GM23338 (cell line): ENCODE data around the gene INPP4B. TPM values are rescaled to one million over a fixed set of nuclear protein-coding genes. Genes with fewer than 3 reads are reported as not detected.

ENCODE experiments used
- ATAC-seq: fragments of 200-7000 bp; cut with Tn5 transposase; 3 replicates; pipeline ENCODE4 v1.9.1; 2020
- DNase-seq: peaks from one replicate; pipeline ENCODE4 v3.0.0-alpha.2; 2015; ENCODE audit warnings: low spot score
- H2AFZ ChIP-seq: fragments of 200-600 bp; sonication (generic); 2 replicates; pipeline ENCODE4 v1.8.0; 2016; ENCODE audit warnings: antibody characterized with exemption, mild to moderate bottlenecking, moderate library complexity
- H3F3A ChIP-seq: fragments of 200-600 bp; sonication (generic); replicated peaks from 2 replicates; pipeline ENCODE4 v1.8.0; 2017; ENCODE audit warnings: antibody characterized with exemption, mixed run types, low read depth
- H3K27ac ChIP-seq: fragments of 200-600 bp; sonication (generic); 2 replicates; pipeline ENCODE4 v1.6.1; 2016; ENCODE audit warnings: low read depth
- H3K27me3 ChIP-seq: fragments of 200-600 bp; sonication (generic); 2 replicates; pipeline ENCODE4 v1.8.0; 2016; ENCODE audit warnings: mild to moderate bottlenecking, mixed run types, moderate library complexity; ENCODE audit not compliant: insufficient read depth
- H3K36me3 ChIP-seq: fragments of 200-600 bp; sonication (generic); 2 replicates; pipeline ENCODE4 v1.8.0; 2016; ENCODE audit warnings: mild to moderate bottlenecking; ENCODE audit not compliant: insufficient read depth
- H3K4me1 ChIP-seq: fragments of 200-600 bp; sonication (generic); 2 replicates; pipeline ENCODE4 v1.8.0; 2016; ENCODE audit warnings: mild to moderate bottlenecking, moderate library complexity; ENCODE audit not compliant: insufficient read depth
- H3K4me2 ChIP-seq: fragments of 200-600 bp; sonication (generic); 2 replicates; pipeline ENCODE4 v1.7.1; 2017; ENCODE audit warnings: mixed run types
- H3K4me3 ChIP-seq: fragments of 200-600 bp; sonication (generic); 2 replicates; pipeline ENCODE4 v1.6.1; 2016; ENCODE audit warnings: mixed run types
- H3K79me2 ChIP-seq: fragments of 200-600 bp; sonication (generic); replicated peaks from 2 replicates; pipeline ENCODE4 v1.8.0; 2017; ENCODE audit warnings: mild to moderate bottlenecking; ENCODE audit not compliant: insufficient read depth
- H3K9me2 ChIP-seq: fragments of 200-600 bp; sonication (generic); 2 replicates; pipeline ENCODE4 v1.8.0; 2017; ENCODE audit not compliant: insufficient read depth
- H4K20me1 ChIP-seq: fragments of 200-600 bp; sonication (generic); replicated peaks from 2 replicates; pipeline ENCODE4 v1.8.0; 2017; ENCODE audit warnings: mild to moderate bottlenecking; ENCODE audit not compliant: insufficient read depth
- H3K27ac Mint-ChIP-seq: 2 replicates; pipeline ENCODE4 v1.8.0; 2020; ENCODE audit warnings: inconsistent platforms, mild to moderate bottlenecking, moderate library complexity, mixed read lengths
- H3K27me3 Mint-ChIP-seq: 3 replicates; pipeline ENCODE4 v1.8.0; 2022; ENCODE audit warnings: low read depth, mild to moderate bottlenecking, moderate library complexity, mixed read lengths, inconsistent platforms; ENCODE audit not compliant: insufficient read depth, poor library complexity
- H3K36me3 Mint-ChIP-seq: 3 replicates; pipeline ENCODE4 v1.8.0; 2021; ENCODE audit warnings: low read depth, mild to moderate bottlenecking, inconsistent platforms, moderate library complexity, mixed read lengths
- H3K4me1 Mint-ChIP-seq: 3 replicates; pipeline ENCODE4 v1.8.0; 2020; ENCODE audit warnings: mild to moderate bottlenecking, inconsistent platforms, mixed read lengths
- H3K4me3 Mint-ChIP-seq: 3 replicates; pipeline ENCODE4 v1.8.0; 2021; ENCODE audit warnings: moderate library complexity, mild to moderate bottlenecking, inconsistent platforms, mixed read lengths
- H3K9me3 Mint-ChIP-seq: 3 replicates; pipeline ENCODE4 v1.8.0; 2020; ENCODE audit warnings: moderate library complexity, mild to moderate bottlenecking, inconsistent platforms, mixed read lengths
- CREB1 ChIP-seq: fragments of 250-450 bp; sonication (Bioruptor Pico); IDR thresholded peaks from 2 replicates; pipeline ENCODE4 v1.5.0; 2020; ENCODE audit warnings: low read depth, mild to moderate bottlenecking, moderate library complexity
- EZH2 ChIP-seq: fragments of 200-600 bp; sonication (generic); IDR thresholded peaks from one replicate; pipeline ENCODE4 v1.8.0; 2017; ENCODE audit warnings: antibody characterized with exemption, mild to moderate bottlenecking, low read depth; ENCODE audit not compliant: unreplicated experiment
- EZH2phosphoT487 ChIP-seq: fragments of 200-600 bp; sonication (generic); IDR thresholded peaks from one replicate; pipeline ENCODE4 v1.8.1; 2018; ENCODE audit warnings: antibody characterized with exemption; ENCODE audit not compliant: unreplicated experiment
- NANOG ChIP-seq: IDR thresholded peaks from 2 replicates; pipeline ENCODE4 v1.6.1; 2016; ENCODE audit warnings: antibody characterized with exemption, borderline replicate concordance
- POLR2AphosphoS5 ChIP-seq: IDR thresholded peaks from 2 replicates; pipeline ENCODE4 v1.6.1; 2016; ENCODE audit warnings: antibody characterized with exemption, low read depth
- ZNF462 ChIP-seq: fragments of 250-450 bp; sonication (Bioruptor Pico); IDR thresholded peaks from 2 replicates; pipeline ENCODE4 v1.5.0; 2020; ENCODE audit warnings: mild to moderate bottlenecking, moderate library complexity
- polyA plus RNA-seq: library from polyadenylated mRNA; unstranded; fragments of >200 nt; fragmentation: Nextera tagmentation; extraction: Ambion mirVana; gene quantifications from 2 replicates; pipeline ENCODE4 v1.2.1, GENCODE V29; 2016
- total RNA-seq: library from RNA; depleted of rRNA; stranded (reverse); fragments of >200 nt; shearing (Covaris generic); gene quantifications from 2 replicates; pipeline ENCODE4 v1.2.3, GENCODE V29; 2014
- TF ChIP-seq, protein P1 (sequence below), 2 experiments: fragments of 200-600 bp in 1 of 2; sonication (generic) in 1 of 2; conservative IDR thresholded peaks; 2 replicates each; pipeline versions ENCODE4 v1.5.1 to v1.6.1; 2016 to 2017; ENCODE audit warnings: antibody characterized with exemption in 2 of 2, low read depth in 2 of 2, mild to moderate bottlenecking in 2 of 2, moderate library complexity in 1 of 2

Gene INPP4B
- total and polyA plus RNA-seq, 2 experiments from 2014 or later, result 0.11 to 0.14 TPM

DNA sequence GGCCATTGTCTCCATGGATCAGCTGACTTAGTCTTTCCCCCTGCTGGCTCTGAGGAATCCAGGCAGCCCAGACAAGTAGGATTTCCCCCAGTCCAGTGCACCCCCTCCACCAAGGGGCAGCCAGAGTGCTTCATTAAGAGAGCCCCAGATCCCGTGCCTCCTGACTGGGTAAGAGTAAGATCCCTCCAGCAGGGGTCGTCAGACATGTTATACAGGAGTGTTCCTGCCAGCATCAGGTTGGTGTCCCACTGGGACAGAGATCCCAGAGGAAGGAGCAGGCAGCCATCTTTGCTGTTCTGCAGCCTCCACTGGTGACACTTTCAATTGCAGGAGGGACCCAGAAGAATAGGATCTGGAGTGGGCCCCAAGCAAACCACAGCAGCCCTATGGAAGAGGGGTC is 29.0 kb upstream of the INPP4B start:
- no peaks in the 10 kb centered on the region for H3K79me2 ChIP-seq
- H3K4me1 ChIP-seq, result no peaks in the 10 kb centered on the region
- H3K4me3 Mint-ChIP-seq, result no peak overlapping the region
- H3K27me3 Mint-ChIP-seq, result peaks cover 1% of the 10 kb centered on the region
- no peaks in the 10 kb centered on the region for H3F3A ChIP-seq
- H3K27ac ChIP-seq, result no peak overlapping the region
- peaks cover 16% of the 10 kb centered on the region; the same call in 1 of the 2 replicates for H3K9me2 ChIP-seq
- no peaks in the 10 kb centered on the region for H3K4me1 Mint-ChIP-seq
- no peak overlapping the region for H3K4me3 ChIP-seq
- H3K9me3 Mint-ChIP-seq, result no peaks in the 10 kb centered on the region; the same call in 2 of the 3 replicates
- no peak overlapping the region for H3K4me2 ChIP-seq
- no peak overlapping the region for H3K27ac Mint-ChIP-seq
- no peaks in the 10 kb centered on the region for H3K27me3 ChIP-seq
- DNase-seq (peak; percentile 63), ATAC-seq (peak; percentile 53)
- H2AFZ ChIP-seq, result peak overlapping the region; percentile 59; the same call in 1 of the 2 replicates
- H3K36me3 ChIP-seq, result no peaks in the 10 kb centered on the region; the same call in 1 of the 2 replicates
- TF ChIP-seq EZH2phosphoT487, result no peak
- TF ChIP-seq, protein P1, sequence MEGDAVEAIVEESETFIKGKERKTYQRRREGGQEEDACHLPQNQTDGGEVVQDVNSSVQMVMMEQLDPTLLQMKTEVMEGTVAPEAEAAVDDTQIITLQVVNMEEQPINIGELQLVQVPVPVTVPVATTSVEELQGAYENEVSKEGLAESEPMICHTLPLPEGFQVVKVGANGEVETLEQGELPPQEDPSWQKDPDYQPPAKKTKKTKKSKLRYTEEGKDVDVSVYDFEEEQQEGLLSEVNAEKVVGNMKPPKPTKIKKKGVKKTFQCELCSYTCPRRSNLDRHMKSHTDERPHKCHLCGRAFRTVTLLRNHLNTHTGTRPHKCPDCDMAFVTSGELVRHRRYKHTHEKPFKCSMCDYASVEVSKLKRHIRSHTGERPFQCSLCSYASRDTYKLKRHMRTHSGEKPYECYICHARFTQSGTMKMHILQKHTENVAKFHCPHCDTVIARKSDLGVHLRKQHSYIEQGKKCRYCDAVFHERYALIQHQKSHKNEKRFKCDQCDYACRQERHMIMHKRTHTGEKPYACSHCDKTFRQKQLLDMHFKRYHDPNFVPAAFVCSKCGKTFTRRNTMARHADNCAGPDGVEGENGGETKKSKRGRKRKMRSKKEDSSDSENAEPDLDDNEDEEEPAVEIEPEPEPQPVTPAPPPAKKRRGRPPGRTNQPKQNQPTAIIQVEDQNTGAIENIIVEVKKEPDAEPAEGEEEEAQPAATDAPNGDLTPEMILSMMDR (conservative IDR thresholded peaks at IDR 0.05; ENCODE audit: low read depth in 2 of 2), result peak; percentile 15 to 50; a peak in 2 of 4 replicates
- TF ChIP-seq POLR2AphosphoS5, result no peak
- no peak for TF ChIP-seq NANOG
- H4K20me1 ChIP-seq, result no peaks in the 10 kb centered on the region
- no peaks in the 10 kb centered on the region for H3K36me3 Mint-ChIP-seq

- no peak for DNase-seq
- Histone ChIP-seq H3K4me2 (no peak overlapping the region), H3K36me3 (no peaks in the 10 kb centered on the region; the same call in 1 of the 2 replicates), H3K27ac (no peak overlapping the region), H3K79me2 (no peaks in the 10 kb centered on the region), H4K20me1 (no peaks in the 10 kb centered on the region), H3K9me2 (peaks cover 16% of the 10 kb centered on the region; the same call in 1 of the 2 replicates), H3K27me3 (no peaks in the 10 kb centered on the region), H2AFZ (peak overlapping the region; percentile 59; the same call in 1 of the 2 replicates), H3K4me3 (no peak overlapping the region), H3F3A (no peaks in the 10 kb centered on the region), H3K4me1 (no peaks in the 10 kb centered on the region)
- no peaks in the 10 kb centered on the region; the same call in 2 of the 3 replicates for H3K9me3 Mint-ChIP-seq
- H3K36me3 Mint-ChIP-seq, result no peaks in the 10 kb centered on the region
- no peaks in the 10 kb centered on the region for H3K4me1 Mint-ChIP-seq
- H3K27ac Mint-ChIP-seq, result no peak overlapping the region
- H3K27me3 Mint-ChIP-seq, result peaks cover 1% of the 10 kb centered on the region
- no peak; the same call in 2 of the 3 replicates for ATAC-seq
- H3K4me3 Mint-ChIP-seq, result no peak overlapping the region
- TF ChIP-seq, protein P1 (conservative IDR thresholded peaks at IDR 0.05; ENCODE audit: low read depth in 2 of 2), result no peak; a peak in 1 of 4 replicates
- TF ChIP-seq CREB1 (CRISPR knock-in tag) (no peak), EZH2 (no peak), ZNF462 (no peak)
Measured at GRCh38 chr4:142874684-142875083, 28.6 kb upstream of the INPP4B start.
